ENCODE measurements around the gene BAIAP2L1. TPM values are rescaled to one million over a fixed set of nuclear protein-coding genes. Genes with fewer than 3 reads are reported as not detected.

The BAIAP2L1 gene
- total and polyA plus RNA-seq, 2 experiments from 2014 or later, result 24.1 to 38.3 TPM

DNA sequence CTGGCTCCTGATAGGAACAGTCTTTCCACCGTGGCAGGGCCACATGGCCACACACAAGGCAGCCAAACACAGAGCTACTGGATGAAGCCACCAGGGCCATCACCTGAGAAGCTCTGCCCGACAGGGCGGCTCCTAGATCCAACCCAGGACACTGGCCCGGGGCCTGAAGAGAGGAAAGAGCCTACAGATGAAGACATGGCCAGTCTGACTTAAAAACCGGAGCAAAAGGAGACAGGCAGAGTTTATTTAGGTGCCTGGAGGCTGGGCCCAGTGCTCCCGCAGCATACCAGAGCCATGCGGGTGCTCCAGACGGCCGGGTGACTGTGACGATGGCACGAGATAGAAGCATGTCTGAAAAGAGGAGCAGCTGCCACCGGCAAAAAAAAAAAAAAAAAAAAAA lies 152.7 kb downstream of the BAIAP2L1 start:
- H2AFZ ChIP-seq, result no peak overlapping the region
- Mint-ChIP-seq H3K27me3 (ENCODE audit: insufficient read depth, low read depth, poor library complexity) (peaks cover 11% of the 10 kb centered on the region), H3K9me3 (no peaks in the 10 kb centered on the region; the same call in 2 of the 3 replicates), H3K36me3 (ENCODE audit: low read depth) (peaks cover 3% of the 10 kb centered on the region; the same call in 1 of the 3 replicates), H3K27ac (no peak overlapping the region), H3K4me3 (no peak overlapping the region), H3K4me1 (peaks cover 18% of the 10 kb centered on the region)
- peaks cover 14% of the 10 kb centered on the region; the same call in 1 of the 2 replicates for H3F3A ChIP-seq (replicated peaks; ENCODE audit: low read depth)
- H3K9me2 ChIP-seq (ENCODE audit: insufficient read depth), result no peaks in the 10 kb centered on the region
- H4K20me1 ChIP-seq (replicated peaks; ENCODE audit: insufficient read depth), result no peaks in the 10 kb centered on the region
- H3K36me3 ChIP-seq (ENCODE audit: insufficient read depth), result no peaks in the 10 kb centered on the region
- no peak overlapping the region for H3K4me3 ChIP-seq
- H3K27ac ChIP-seq (ENCODE audit: low read depth), result no peak overlapping the region
- TF ChIP-seq, protein P1, sequence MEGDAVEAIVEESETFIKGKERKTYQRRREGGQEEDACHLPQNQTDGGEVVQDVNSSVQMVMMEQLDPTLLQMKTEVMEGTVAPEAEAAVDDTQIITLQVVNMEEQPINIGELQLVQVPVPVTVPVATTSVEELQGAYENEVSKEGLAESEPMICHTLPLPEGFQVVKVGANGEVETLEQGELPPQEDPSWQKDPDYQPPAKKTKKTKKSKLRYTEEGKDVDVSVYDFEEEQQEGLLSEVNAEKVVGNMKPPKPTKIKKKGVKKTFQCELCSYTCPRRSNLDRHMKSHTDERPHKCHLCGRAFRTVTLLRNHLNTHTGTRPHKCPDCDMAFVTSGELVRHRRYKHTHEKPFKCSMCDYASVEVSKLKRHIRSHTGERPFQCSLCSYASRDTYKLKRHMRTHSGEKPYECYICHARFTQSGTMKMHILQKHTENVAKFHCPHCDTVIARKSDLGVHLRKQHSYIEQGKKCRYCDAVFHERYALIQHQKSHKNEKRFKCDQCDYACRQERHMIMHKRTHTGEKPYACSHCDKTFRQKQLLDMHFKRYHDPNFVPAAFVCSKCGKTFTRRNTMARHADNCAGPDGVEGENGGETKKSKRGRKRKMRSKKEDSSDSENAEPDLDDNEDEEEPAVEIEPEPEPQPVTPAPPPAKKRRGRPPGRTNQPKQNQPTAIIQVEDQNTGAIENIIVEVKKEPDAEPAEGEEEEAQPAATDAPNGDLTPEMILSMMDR (conservative IDR thresholded peaks at IDR 0.05; ENCODE audit: low read depth in 2 of 2), result no peak
- TF ChIP-seq, protein P2, sequence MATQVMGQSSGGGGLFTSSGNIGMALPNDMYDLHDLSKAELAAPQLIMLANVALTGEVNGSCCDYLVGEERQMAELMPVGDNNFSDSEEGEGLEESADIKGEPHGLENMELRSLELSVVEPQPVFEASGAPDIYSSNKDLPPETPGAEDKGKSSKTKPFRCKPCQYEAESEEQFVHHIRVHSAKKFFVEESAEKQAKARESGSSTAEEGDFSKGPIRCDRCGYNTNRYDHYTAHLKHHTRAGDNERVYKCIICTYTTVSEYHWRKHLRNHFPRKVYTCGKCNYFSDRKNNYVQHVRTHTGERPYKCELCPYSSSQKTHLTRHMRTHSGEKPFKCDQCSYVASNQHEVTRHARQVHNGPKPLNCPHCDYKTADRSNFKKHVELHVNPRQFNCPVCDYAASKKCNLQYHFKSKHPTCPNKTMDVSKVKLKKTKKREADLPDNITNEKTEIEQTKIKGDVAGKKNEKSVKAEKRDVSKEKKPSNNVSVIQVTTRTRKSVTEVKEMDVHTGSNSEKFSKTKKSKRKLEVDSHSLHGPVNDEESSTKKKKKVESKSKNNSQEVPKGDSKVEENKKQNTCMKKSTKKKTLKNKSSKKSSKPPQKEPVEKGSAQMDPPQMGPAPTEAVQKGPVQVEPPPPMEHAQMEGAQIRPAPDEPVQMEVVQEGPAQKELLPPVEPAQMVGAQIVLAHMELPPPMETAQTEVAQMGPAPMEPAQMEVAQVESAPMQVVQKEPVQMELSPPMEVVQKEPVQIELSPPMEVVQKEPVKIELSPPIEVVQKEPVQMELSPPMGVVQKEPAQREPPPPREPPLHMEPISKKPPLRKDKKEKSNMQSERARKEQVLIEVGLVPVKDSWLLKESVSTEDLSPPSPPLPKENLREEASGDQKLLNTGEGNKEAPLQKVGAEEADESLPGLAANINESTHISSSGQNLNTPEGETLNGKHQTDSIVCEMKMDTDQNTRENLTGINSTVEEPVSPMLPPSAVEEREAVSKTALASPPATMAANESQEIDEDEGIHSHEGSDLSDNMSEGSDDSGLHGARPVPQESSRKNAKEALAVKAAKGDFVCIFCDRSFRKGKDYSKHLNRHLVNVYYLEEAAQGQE (IDR thresholded peaks at IDR 0.05; ENCODE audit: unreplicated experiment), result no peak
- TF ChIP-seq STAT1 (IDR thresholded peaks at IDR 0.05; ENCODE audit: unreplicated experiment) (no peak), NANOG (IDR thresholded peaks at IDR 0.05; ENCODE audit: borderline replicate concordance) (no peak), JUNB (IDR thresholded peaks at IDR 0.05; ENCODE audit: unreplicated experiment) (no peak), EZH2phosphoT487 (IDR thresholded peaks at IDR 0.05; ENCODE audit: unreplicated experiment) (no peak), EZH2 (IDR thresholded peaks at IDR 0.05; ENCODE audit: low read depth, unreplicated experiment) (no peak), ZNF331 (CRISPR knock-in tag; IDR thresholded peaks at IDR 0.05; ENCODE audit: low read depth) (no peak)
- TF ChIP-seq, protein P3, sequence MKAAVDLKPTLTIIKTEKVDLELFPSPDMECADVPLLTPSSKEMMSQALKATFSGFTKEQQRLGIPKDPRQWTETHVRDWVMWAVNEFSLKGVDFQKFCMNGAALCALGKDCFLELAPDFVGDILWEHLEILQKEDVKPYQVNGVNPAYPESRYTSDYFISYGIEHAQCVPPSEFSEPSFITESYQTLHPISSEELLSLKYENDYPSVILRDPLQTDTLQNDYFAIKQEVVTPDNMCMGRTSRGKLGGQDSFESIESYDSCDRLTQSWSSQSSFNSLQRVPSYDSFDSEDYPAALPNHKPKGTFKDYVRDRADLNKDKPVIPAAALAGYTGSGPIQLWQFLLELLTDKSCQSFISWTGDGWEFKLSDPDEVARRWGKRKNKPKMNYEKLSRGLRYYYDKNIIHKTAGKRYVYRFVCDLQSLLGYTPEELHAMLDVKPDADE (IDR thresholded peaks at IDR 0.05), result no peak
- peaks cover 18% of the 10 kb centered on the region for H3K4me1 ChIP-seq (ENCODE audit: insufficient read depth)
- H3K79me2 ChIP-seq (replicated peaks; ENCODE audit: insufficient read depth), result peaks cover 7% of the 10 kb centered on the region
- DNase-seq (ENCODE audit: low spot score) (no peak), ATAC-seq (no peak)
- no peak overlapping the region for H3K4me2 ChIP-seq
- H3K27me3 ChIP-seq (ENCODE audit: insufficient read depth), result no peaks in the 10 kb centered on the region

DNA sequence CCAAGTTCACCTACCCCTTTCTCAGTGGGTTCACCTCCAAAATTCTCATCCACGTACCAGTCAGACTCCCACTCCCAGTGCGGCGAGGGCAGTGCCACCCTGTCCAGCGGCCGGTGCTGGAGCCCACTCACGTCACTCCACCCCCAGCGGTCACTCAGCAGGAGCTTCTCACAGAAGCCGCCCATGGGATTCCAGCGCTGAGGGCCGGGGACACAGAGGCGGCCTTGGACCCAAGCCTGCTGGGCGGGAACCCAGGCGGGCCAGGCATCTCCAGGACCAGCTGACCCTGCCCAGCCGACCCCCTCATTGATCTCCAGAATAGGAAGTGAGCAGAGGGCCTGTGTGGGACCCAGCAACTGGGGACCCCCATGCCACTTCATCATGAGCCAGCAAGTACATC lies 156.0 kb downstream of the BAIAP2L1 start:
- no peak overlapping the region for H2AFZ ChIP-seq
- Mint-ChIP-seq H3K36me3 (ENCODE audit: low read depth) (peaks cover 3% of the 10 kb centered on the region; the same call in 2 of the 3 replicates), H3K4me1 (peaks cover 5% of the 10 kb centered on the region), H3K4me3 (no peak overlapping the region), H3K27ac (no peak overlapping the region), H3K9me3 (no peaks in the 10 kb centered on the region; the same call in 2 of the 3 replicates), H3K27me3 (ENCODE audit: insufficient read depth, low read depth, poor library complexity) (peaks cover 4% of the 10 kb centered on the region)
- H3F3A ChIP-seq (replicated peaks; ENCODE audit: low read depth), result no peaks in the 10 kb centered on the region
- H3K27ac ChIP-seq (ENCODE audit: low read depth), result no peak overlapping the region
- no peak overlapping the region for H3K4me2 ChIP-seq
- no peaks in the 10 kb centered on the region for H3K9me2 ChIP-seq (ENCODE audit: insufficient read depth)
- no peak for DNase-seq (ENCODE audit: low spot score)
- no peaks in the 10 kb centered on the region for H4K20me1 ChIP-seq (replicated peaks; ENCODE audit: insufficient read depth)
- H3K4me1 ChIP-seq (ENCODE audit: insufficient read depth), result no peaks in the 10 kb centered on the region
- no peak for ATAC-seq
- no peaks in the 10 kb centered on the region for H3K36me3 ChIP-seq (ENCODE audit: insufficient read depth)
- no peaks in the 10 kb centered on the region for H3K79me2 ChIP-seq (replicated peaks; ENCODE audit: insufficient read depth)
- H3K27me3 ChIP-seq (ENCODE audit: insufficient read depth), result no peaks in the 10 kb centered on the region
- no peak overlapping the region for H3K4me3 ChIP-seq
- TF ChIP-seq EZH2phosphoT487 (IDR thresholded peaks at IDR 0.05; ENCODE audit: unreplicated experiment), result no peak
- TF ChIP-seq, protein P3 (IDR thresholded peaks at IDR 0.05), result no peak
- no peak for TF ChIP-seq NANOG (IDR thresholded peaks at IDR 0.05; ENCODE audit: borderline replicate concordance)
- TF ChIP-seq, protein P2 (IDR thresholded peaks at IDR 0.05; ENCODE audit: unreplicated experiment), result no peak
- TF ChIP-seq CREB1 (CRISPR knock-in tag; IDR thresholded peaks at IDR 0.05; ENCODE audit: low read depth), result no peak
- no peak for TF ChIP-seq POLR2AphosphoS5 (IDR thresholded peaks at IDR 0.05; ENCODE audit: low read depth)
- TF ChIP-seq JUNB (IDR thresholded peaks at IDR 0.05; ENCODE audit: unreplicated experiment), result no peak

Measured in GM23338 (cell line).